Esophagus squamous epithelium (tissue), 4 donors: Measurements from ENCODE around the gene TTC23L.

ENCODE experiments used
- CTCF ChIP-seq, 6 experiments: fragments of 450-650 bp in 4 of 6; fragments of 200-600 bp in 2 of 6; sonication (generic) in 2 of 6; IDR thresholded peaks; one replicate each; pipeline ENCODE4 v1.5.1; 2016 to 2019; ENCODE audit warnings: antibody characterized with exemption in 6 of 6, mild to moderate bottlenecking in 4 of 6, moderate library complexity in 4 of 6
- POLR2A ChIP-seq, 4 donors: fragments of 450-650 bp; IDR thresholded peaks; one replicate each; pipeline ENCODE4 v1.6.1; 2017; ENCODE audit warnings: antibody characterized with exemption in 4 of 4, mild to moderate bottlenecking in 4 of 4, moderate library complexity in 3 of 4

DNA sequence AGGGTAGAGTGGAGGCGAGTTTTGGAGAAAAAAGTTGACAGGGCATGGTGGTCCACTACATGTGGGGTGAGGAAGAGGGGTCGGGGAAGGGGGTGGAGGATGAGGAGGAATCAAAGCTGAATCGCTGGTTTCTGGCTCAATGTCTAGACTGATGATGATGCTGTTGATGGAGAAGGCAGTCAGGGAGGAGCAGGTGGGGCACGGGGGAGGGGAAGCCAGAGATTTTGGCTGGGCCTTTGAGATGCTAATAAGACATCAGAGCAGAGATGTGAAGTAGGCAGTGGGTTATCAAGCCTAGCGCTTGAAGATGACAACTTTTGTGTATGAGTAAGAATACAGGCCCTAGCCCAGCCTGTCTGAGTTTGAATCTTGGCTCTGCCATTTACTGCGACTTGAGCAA is 32.4 kb upstream of the TTC23L start:
- TF ChIP-seq CTCF (IDR thresholded peaks at IDR 0.05), result no peak
- TF ChIP-seq POLR2A (IDR thresholded peaks at IDR 0.05), result no peak
